HS-5 (cell line): ENCODE measurements around the gene SEC14L6.
"Not testable (repeated sequence)": the region's sequence is repeated elsewhere in the genome, so short reads cannot be mapped to it uniquely, and the experiment has no call there.

ENCODE experiments used
- DNase-seq: peaks from one replicate; pipeline ENCODE4 v3.0.0-alpha.2; 2012; ENCODE audit warnings: low read depth

The SEC14L6 gene

DNA sequence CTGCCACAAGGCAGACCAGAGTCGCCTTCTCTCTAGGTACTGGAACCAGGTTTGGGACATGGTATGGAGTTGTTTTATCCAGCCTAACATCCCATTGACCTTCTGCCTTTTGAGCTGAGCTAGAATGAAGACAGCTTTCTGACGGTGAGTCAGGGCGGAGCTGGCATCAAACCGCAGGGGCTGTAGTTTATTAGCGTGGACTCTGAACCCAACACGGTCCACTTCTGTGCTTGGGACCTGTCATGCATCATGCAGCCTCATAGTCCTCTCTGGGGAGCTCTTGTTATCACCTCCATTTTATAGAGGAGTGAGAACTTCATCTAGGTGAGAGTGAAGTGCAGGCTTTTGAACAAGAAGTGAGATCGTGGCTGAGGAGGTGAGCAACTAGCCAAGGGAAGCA lies 19.6 kb upstream of the SEC14L6 start:
- no peak for DNase-seq

DNA sequence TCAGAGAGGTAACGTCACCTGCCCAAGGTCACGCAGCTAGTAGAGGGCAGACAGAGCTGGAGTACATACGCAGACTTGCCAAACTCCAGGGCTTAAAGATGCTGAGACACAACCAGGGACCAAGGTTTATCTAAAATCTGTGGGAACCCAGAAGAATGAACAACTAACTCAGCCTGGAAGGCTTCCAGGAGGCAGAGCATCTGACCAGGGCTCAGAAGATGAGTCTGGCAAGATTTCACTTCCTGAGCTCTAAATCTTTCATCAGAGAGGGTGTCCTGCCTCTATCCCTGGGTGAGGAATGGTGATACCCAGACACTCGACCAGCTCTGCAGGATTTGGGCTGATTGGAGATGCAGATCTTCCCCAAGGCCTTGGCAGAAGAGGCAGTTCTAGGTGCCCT lies 18.8 kb upstream of the SEC14L6 start:
- DNase-seq: no peak

DNA sequence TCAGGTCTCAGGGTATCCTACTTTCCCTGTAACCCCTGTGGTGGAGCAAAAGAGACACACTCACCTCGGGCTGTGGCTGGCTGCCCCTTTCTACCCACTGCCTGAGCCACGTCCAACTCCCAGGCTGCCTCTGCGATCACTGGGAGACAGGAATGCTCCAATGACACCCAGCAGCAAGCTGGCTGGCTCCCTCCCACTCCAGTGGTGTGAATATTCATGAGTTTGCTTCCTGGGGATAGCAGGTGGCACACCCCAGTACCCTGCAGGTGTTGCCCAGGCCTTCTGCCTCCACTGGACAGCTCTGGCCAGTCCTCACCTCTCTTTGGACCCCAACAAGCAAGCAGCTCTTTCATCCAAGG lies 18.2 kb upstream of the SEC14L6 start:
- no peak for DNase-seq

DNA sequence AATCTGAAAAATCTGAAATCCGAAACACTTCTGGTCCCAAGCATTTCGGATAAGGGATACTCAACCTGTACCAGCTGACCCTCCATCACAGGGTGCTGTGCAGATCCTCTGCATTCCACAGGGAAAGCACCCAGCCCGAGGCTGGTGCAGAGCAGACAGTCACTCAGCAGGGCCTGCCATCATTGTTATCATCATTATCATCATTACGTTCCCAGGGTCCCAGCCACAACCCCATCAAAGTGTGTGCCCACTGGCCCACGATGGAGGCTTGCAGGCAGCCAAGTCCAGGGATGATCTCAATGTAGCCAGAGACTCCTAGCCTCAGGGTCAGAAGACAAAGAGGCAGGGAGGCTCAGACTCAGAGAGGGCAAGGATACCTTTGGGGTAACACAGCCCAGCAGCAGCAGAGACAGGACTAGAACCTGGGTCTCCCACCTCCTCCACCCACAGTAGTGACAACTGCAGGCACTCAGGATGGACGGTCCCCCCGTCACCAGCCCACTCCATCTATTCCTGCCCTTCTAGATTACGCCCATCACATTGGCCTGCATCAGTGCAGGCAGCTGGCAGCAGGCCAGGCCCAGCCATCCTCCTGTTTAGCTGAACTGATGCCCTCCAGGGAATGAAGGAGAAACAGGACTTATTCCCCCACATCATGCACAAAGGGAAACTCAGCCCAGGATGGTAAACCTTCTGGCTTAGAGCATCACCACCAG lies 17.7 kb upstream of the SEC14L6 start:
- DNase-seq: no peak

DNA sequence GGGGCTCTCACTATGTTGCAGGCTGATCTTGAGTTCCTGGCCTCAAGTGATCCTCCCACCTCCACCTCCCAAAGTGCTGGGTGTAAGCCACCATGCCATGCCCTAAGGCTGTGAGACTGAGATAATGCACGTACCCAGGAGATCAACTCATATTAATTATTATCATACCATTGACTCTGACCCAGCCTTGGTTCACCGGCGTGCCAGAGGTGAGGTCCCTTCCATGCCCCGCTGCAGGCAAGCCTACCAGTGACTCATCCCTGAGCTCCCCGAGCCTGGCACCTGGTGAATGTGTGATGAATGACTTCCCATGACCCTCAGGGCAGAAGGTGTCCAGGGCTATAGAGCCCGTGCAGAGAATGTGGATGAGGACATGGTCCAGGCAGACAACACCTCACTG lies 15.8 kb upstream of the SEC14L6 start:
- DNase-seq: no peak

DNA sequence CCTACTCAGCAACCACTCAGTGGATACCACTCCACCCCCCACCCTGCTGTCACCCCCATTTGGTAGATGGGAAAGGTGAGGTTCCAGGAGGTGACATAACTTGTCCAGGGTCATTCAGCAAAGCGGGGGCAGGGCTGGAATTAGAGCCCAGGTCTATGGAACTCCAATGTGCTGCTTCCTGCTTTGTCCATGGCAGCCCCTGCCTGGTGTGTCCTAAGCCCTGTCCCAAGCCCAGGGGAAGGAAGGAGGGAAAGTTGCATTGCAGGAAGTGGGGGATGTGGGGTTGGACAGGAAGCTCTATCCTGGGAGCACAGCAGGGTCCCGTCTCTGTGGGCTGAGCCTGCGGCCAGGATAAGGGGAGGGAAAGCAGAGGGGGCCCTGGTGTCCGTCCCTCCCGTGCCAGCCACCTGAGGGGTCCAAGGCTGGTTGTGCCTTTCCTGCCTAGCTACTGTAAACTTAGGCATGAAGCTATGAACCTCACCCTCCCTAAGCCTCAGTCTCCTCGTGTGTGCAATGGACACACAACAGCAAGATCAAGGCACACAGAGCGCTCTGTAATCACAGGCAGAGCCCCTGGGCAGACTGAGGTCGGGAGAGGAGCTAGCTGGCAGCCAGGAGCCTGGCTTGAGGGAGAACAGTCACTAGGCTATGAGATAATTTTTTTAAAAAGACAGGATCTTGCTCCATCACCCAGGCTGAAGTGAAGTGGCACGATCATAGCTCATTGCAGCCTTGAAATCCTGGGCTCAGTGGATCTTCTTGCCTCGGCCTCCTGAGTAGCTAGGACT lies 15.1 kb upstream of the SEC14L6 start:
- DNase-seq: no peak

DNA sequence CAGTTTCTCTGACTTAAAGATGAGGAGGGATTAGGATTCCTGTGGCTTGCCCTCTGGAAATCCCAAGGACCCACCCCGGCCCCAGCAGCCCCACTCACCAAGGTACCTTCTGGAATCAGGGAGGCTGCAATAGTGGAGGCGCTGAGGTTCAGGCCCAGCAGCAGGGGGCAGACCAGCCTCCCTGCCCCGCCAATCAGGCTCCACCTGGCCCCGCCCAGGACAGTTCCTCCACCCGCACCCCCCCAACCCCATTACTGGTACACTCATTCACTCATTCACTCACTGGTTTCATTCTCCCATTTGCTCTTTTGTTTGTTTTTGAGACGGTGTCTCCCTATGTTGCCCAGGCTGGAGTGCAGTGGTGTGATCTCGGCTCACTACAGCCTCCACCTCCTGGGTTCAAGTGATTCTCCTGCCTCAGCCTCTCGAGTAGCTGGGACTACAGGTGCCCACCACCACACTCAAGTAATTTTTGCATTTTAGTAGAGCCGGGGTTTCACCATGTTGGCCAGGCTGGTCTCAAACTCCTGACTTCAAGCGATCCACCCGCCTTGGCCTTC lies 14.2 kb upstream of the SEC14L6 start:
- DNase-seq: not testable (repeated sequence)

DNA sequence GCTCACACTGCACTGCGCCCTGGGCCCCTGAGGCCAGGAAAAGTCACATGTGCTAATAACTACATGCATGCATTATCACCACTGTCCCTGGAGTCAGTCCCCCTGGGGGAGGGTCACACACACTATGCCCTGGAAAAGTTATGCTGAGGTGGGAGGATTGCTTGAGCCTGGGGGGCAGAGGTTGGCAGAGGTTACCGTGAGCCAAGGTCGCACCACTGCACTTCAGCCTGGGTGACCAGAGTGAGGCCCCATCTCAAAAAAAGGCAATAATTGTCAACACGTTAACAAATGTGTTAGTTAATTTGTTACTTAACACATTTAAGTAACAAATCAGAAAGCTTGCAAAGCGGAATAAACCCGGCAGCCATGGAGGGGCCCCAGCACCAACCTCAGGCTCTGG lies 13.3 kb upstream of the SEC14L6 start:
- DNase-seq: no peak

DNA sequence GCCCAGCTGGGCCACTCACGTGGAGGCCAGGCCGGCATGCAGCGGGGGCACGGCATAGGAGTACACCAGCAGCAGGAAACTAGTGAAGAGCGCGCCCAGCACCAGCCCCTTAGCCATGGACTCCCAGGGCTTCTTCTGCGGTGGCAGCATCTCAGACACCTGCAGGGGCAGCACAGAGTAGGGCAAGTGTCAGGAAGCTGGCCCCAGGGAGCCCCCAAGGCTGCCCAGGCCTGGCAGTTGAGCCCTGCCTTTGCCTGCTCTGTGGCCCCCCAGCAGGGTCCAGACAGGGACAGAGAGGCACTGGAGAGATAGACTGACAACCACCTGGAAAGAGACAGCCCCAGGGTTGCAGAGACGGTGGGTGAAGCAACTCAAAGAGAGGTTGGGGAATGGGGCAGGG lies 10.7 kb upstream of the SEC14L6 start:
- DNase-seq: no peak

DNA sequence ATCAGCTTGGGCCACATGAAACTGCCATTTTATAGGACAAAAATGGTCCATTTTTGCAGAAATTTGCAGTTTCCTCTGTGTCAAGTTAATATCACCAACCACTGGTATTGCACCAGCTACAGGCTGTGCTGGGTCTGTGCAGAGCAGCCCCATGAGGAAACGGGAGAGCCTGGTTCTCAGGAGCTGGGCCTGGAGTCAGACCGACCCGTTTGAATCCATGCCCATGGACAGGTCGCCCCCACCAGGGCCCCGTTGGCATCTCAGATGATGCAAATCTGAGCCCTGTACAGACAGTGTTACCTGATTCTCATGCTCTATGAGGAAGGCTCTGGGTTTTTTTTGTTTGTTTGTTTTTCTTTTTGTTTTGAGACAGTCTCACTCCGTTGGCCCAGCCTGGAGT lies 9.8 kb upstream of the SEC14L6 start:
- DNase-seq: no peak

DNA sequence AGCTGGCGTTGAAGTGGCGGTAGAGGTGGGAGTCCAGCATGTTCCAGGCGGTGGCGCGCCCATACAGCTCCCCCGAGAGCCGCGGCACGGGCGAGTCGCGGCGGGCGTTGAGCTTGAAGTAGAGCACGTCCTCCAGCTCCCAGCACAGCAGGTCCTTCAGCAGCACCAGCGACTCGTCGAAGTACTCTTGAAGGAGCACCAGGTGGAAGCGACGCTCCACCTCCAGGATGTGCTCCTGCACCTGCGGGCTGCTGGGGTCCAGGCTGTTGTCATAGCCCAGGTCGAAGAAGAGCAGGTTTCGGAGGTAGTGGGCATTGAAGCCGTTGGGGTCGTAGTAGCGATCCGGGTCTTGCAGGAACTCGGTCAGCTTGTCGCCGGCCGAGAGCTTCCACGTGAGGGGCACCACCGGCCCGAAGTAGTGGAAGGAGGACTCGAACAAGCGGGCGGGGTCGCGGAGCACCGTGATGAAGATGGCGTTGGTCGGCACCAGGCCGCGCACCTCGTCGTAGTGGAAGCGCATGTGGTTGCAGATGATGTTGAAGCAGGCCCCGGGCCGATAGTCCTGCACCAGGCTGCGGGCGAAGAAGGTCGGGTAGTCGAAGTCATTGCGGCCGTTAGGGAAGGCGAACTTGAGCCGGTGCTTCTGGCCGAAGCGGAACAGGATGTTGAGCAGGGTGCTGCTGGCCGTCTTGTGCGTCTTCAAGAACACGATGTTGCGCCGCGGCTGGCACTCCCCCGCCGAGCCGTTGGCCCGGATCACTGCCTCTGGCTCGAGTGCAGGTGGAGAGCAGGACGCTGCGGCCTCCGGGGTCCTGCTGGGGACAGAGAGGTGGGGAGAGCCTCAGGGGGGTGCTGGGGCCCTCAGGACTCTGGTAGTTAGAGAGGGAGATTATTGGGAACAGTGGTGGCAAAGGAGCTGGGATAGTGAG lies 9.0 kb upstream of the SEC14L6 start:
- DNase-seq: no peak

DNA sequence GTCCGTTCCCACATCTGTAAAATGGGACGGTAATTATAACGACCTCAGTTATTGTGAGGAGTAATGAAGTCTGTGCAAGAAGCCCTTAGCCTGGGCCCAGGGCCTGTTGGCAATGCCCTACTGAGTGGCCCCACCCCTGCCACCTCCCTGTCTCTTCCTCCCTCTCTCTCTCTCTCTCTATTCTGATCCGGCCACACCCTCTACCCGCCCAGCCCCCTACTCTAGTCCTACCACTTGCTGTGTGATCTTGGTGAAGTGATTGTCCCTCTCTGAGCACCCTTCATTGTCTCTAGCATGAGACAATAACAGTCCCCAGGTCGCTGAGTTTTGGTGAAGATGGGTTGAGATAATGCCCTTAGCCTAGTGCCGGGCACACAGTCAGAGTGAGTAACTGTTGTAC lies 7.4 kb upstream of the SEC14L6 start:
- no peak for DNase-seq

DNA sequence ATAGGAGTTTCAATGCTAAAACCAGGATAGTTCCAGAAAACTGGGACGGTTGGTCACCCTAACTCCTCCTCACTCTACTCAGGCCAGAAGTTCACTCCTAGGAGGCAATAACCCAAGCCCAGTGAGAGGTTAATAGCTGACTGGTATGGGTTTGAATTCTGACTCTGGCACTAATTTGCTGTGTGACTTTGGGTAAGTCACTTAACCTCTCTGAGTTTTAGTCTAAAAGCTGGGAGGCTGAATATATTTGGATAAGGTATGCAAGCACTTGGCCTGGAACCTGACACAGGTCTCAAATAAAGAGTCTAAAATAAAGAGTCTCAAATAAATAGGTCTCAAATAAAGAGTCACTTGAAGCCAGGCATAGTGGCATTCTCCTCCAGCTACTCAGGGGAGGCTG lies 6.2 kb upstream of the SEC14L6 start:
- DNase-seq: no peak

DNA sequence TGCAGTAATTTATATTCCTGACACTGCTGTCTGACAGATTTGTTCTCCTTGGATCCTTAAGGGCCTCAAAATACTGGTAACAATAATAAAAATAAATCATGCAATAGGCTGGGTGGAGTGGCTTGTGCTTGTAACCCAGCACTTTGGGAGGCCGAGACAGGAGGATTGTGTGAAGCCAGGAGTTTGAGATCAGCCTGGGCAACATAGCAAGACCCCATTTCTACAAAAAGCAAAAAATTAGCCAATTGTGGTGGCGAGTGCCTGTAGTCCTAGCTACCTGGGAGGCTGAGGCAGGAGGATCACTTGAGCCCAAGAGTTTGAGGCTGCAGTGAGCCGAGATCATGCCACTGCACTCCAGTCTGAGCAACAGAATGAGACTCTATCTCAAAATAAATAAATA lies 5.3 kb upstream of the SEC14L6 start:
- DNase-seq: not testable (repeated sequence)

DNA sequence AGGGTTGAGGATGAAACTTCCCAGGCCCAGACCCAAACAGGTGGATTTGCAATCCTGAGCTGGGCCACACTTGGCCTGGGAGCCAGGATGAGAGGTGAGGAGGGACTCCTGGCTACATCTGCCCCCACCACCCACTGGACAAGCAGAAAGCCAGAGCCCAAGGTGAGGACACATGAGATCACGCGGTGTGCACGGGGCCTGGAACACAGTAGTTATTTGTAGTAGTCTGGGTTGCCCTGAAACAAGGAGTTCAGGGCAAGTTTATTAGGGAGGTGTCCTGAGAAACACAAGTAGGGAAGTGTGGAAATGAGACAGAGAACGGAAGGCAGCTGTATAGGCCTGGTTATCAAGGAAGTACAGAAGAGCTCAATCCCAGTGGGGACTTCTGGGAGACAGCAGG lies 647 bp upstream of the SEC14L6 start:
- no peak for DNase-seq

DNA sequence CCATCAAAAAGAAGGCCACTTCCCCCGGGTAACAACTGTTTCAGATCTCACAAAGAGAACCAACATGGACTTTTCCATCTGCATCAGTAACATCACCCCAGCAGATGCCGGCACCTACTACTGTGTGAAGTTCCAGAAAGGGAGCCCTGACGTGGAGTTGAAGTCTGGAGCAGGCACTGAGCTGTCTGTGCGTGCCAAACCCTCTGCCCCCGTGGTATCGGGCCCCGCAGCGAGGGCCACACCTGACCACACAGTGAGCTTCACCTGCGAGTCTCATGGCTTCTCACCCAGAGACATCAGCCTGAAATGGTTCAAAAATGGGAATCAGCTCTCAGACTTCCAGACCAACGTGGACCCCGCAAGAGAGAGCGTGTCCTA lies 3.7 kb downstream of the SEC14L6 start:
- DNase-seq: no peak

DNA sequence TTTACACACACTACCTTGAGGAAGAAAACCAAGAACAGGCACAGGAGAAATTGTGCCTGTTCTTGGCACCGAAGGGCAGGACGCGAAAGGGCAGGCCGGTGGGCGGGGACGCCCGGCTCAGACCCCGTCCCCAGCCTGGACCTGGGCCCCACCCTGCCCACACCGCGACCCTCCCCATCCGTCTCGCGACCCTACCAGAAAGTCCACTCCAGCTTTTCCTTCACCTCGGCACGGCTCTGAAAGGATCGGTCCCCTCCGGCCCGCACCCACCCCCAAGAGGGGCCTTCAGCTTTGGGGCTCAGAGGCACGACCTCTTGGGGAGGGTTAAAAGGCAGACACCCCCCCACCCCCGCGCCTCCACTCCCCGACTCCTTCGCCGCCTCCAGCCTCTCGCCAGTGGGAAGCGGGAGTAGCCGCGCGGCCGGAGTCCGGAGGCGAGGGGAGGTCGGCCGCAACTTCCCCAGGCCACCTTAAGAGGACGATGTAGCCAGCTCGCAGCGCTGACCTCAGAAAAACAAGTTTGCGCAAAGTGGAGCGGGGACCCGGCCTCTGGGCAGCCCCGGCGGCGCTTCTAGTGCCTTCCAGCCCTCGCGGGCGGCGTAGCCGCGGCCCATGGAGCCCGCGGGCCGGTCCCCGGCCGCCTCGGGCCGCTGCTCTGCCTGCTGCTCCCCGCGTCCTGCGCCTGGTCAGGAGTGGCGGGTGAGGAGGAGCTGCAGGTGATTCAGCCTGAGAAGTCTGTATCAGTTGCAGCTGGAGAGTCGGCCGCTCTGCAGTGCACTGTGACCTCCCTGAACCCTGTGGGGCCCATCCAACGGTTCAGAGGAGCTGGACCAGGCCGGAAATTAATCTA lies 4.4 kb downstream of the SEC14L6 start:
- DNase-seq: no peak

DNA sequence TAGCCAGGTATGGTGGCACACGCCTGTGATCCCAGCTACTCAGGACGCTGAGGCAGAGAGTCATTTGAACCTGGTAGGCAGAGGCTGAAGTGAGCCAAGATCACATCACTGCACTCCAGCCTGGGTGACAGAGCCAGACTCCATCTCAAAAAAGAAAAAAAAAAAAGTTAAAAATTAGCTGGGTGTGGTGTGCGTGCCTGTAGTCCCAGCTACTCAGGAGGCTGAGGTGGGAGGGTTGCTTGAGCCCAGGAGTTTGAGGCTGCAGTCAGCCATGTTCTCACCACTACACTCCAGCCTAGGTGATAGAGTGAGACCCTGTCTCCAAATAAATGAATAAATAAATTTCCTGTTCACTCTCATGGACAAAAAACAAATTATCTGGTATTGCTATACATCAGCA lies 5.0 kb downstream of the SEC14L6 start:
- DNase-seq: not testable (repeated sequence)

DNA sequence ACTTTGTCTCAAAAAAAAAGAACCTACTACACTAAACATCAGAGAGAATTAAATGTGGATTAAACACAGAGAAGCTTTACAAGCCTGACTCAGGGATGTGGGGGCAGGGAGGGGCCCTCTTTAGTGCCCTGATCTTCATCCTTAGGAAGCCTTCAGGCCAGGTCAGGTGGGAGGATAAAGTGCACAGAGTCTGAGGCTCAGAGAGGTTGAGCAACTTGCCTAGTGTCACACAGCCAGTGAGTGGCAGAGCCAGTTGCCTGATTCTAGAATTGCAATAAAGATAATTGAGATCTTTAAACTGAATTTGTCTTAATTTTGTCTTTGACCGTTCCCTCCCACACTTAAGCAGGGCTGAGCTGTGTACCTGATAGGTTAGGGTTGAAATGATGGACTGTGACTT lies 7.2 kb downstream of the SEC14L6 start:
- DNase-seq: no peak

DNA sequence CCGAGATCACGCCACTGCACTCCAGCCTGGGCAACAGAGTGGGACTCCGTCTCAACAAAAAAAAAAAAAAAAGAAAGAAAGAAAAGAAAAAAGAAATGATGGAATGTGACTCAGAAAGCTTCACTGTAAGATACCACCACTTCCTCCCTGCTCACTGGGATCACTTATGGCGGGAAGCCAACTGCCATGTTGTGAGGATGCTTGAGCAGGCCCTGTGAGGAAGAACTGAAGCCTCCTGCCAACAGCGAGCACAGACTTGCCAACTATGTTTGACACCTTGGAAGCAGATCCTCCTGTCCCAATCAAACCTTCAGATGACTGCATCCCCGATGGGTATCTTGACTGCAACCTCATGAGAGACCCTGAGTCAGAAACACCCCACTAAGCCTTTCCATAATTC lies 8.3 kb downstream of the SEC14L6 start:
- DNase-seq: no peak

DNA sequence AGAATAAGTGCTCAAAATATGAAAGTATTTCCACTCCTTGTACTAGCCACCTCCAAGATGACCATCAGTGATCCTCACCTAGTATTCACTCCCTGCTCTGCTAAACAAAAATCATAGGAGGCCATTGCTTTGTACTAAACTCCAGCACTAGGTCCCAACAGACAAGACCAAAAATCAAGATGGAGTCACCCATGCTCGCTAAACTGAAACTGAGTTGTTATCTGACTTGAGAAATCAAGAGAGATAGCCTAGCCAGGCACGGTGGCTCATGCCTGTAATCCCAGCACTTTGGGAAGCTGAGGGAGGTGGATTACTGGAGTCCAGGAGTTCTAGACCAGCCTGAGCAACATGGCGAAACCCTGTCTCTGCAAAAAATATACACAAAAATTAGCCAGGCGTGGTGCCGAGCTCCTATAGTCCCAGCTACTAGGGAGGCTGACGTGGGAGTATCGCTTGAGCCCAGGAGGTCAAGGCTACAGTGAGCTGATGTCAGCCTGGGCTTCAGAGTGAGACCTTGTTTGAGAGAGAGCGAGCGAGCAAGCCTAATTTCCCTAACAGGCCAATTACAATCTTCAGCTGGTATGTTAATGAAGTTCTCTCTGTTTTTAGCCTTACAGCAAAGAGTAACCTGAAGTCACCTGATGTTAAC lies 9.3 kb downstream of the SEC14L6 start:
- DNase-seq: no peak
